ENCODE results near the gene PLK2.

PLK2 gene

DNA sequence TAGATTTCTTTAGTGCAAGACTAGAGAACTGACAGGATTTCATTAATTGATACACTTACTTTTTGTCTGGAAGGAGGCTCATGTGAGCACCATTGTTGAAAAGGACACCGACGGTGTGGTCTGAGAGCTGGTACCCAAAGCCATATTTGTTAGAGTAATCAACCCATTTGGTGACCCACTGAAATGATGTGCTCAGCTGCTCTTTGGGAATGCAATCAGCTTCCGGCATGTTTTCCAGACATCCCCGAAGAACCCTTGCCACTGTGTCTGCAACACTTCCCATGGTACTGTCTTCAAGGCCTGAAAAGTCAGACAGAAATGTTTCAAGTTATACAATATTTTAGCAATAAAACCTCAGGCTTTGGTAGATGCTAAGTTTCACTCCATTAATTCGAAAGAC, 4.4 kb downstream of the PLK2 start:
- H3K27ac ChIP-seq: no peak overlapping the region

GRCh38 chr5:58455066-58455465, 4.8 kb downstream of the PLK2 start:
- H3K27ac ChIP-seq: no peak overlapping the region
- TF ChIP-seq ZFX (IDR thresholded peaks at IDR 0.05; ENCODE audit: borderline replicate concordance) (no peak), CTCF (IDR thresholded peaks at IDR 0.05) (no peak)

More for the DNA sequence above, 4.4 kb downstream of the PLK2 start:
- TF ChIP-seq CTCF (IDR thresholded peaks at IDR 0.05): no peak
- no peak for TF ChIP-seq ZFX (IDR thresholded peaks at IDR 0.05; ENCODE audit: borderline replicate concordance)

DNA sequence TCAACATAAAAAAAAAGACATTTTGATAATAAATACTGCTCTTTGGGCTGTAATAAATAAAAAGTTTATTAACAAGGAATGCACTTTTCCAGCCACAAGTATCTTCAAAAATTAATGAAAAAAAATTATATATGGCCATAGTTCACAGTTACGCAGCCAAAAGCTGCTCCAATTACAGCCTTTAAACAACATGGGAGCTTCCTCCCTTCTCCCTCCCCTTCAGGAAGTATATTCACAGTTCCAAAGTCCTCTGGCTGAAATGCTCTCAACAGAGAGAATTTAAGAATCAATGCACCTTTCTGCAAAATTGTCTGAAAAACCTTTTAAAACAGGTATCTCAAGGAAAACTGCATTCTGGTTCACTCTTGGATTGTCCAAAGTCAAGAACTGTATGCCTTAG, 5.9 kb downstream of the PLK2 start:
- no peak overlapping the region for H3K27ac ChIP-seq
- no peak for TF ChIP-seq ZFX (IDR thresholded peaks at IDR 0.05; ENCODE audit: borderline replicate concordance)
- no peak for TF ChIP-seq CTCF (IDR thresholded peaks at IDR 0.05)

GRCh38 chr5:58453306-58453705, 6.6 kb downstream of the PLK2 start:
- no peak for TF ChIP-seq ZFX (IDR thresholded peaks at IDR 0.05; ENCODE audit: borderline replicate concordance)
- TF ChIP-seq CTCF (IDR thresholded peaks at IDR 0.05): no peak
- H3K27ac ChIP-seq: no peak overlapping the region

GRCh38 chr5:58452566-58453258, 7.2 kb downstream of the PLK2 start:
- no peak overlapping the region for H3K27ac ChIP-seq
- TF ChIP-seq CTCF (IDR thresholded peaks at IDR 0.05): no peak
- no peak for TF ChIP-seq ZFX (IDR thresholded peaks at IDR 0.05; ENCODE audit: borderline replicate concordance)

DNA sequence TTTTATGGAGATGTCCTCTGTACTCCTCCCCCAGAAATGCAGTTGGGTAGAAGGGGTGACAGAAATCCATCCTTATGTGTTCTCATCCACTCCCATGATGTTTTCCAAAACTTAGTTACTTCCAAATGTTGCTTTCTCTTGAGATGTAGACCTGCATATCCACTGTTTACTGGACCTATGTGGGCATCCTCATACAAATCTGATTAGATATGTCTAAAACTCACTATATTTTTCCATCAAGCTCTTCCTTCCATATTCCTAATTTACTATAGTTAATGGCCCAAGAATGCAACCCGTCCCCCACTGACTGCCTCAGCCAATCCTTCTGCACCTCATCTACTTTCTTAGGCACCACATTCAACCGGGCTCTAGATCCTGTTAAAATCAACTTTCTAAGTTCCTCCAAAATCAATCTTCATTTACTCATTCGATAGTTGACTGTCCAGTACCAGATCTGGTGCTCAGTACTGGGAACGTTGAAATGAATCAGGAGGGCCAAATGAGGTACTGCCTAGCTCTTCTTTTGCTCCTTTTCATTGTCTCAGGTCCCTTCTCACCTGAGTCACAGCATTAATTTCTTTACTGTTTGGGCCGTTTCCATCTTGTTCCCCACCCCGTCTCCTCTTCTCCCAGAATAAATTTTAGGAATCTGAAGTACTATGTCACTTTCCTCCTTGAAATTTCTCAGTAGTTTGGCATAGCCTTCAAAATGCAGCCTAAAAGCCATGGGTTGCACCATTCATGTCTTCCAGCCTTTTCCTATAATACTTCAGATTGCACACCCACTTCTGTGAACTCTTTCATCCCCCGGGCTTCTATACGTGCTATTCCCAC, 7.9 kb downstream of the PLK2 start:
- no peak overlapping the region for H3K27ac ChIP-seq
- TF ChIP-seq ZFX (IDR thresholded peaks at IDR 0.05; ENCODE audit: borderline replicate concordance) (no peak), CTCF (IDR thresholded peaks at IDR 0.05) (no peak)
